Stimulated activated CD4-positive, alpha-beta T cell treated with anti-CD3 and anti-CD28 coated beads, Interleukin-4, amount 100 ng/mL, for 4 hours (primary cell): ENCODE measurements around the gene PTPRM.

Source experiments
- DNase-seq, 2 experiments: peaks; one replicate each; pipeline ENCODE4 v3.0.0-alpha.2; 2020

The PTPRM gene

DNA sequence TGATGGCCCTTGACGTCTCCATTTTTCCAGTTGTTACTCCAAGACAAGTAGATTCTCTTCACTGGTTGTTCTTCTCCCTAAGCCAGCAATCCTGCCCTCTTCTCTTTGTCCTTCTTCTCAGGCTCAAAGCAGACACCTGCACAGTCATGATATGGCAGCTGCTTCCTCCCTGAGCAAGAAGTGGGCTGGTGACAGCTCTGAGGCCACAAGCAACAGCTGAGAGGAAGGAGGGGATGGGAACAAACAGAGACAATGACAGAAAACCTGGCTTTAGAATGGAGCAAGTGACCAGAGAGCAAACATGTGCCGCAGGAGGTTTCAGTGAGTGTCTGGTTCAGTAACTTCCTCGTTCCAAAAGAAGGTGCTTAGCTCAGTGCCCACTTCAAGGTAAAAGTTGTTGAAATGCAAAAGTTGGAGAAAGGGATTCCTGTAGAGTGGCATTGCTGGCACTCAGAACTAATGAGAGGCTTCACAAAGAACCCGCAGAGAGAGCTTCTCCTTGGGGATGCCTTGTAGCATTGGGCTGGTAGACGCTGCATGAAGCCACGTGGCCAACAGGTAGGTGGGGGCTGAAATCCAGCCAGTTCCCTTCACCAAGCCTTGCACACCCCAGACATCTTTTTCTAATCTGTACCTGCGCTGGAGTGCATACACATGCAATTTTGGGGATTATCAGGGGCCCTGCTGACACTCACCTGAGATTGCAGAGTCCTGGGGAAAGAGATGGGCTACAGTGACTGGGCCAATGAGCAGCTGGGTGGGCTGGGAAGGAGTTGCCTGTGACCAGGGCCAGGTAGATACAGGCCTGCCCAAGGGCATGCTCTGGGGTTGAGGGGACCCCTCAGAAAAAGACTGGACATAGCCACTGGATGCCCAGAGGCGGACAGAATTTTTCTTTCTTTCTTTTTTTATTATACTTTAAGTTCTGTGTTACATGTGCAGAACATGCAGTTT lies 888.8 kb downstream of the PTPRM start:
- DNase-seq = no peak
